HCT116 (cell line): ENCODE measurements around the gene RADIL.

Source experiments
- CTCF ChIP-seq, 3 experiments: fragments of 200-600 bp in 1 of 3; sonication (generic) in 1 of 3; IDR thresholded peaks in 2 of 3; conservative IDR thresholded peaks in 1 of 3; 2 replicates each; pipeline ENCODE4 v1.5.1; 2012 to 2017; ENCODE audit warnings: low read depth in 2 of 3, low read length in 2 of 3, antibody characterized with exemption in 1 of 3, borderline replicate concordance in 1 of 3, control low read depth in 1 of 3, mild to moderate bottlenecking in 1 of 3, mixed read lengths in 1 of 3, mixed run types in 1 of 3, moderate library complexity in 1 of 3; ENCODE audit not compliant: insufficient read depth in 1 of 3
- MAX ChIP-seq: IDR thresholded peaks from 2 replicates; pipeline ENCODE4 v1.6.1; 2012
- POLR2AphosphoS5 ChIP-seq: IDR thresholded peaks from 2 replicates; pipeline ENCODE4 v1.6.1; 2011; ENCODE audit warnings: mild to moderate bottlenecking, low read depth, low read length, moderate library complexity
- RAD21 ChIP-seq: IDR thresholded peaks from 2 replicates; pipeline ENCODE4 v1.6.1; 2012; ENCODE audit warnings: low read depth, mild to moderate bottlenecking

- TF ChIP-seq CTCF (IDR thresholded peaks at IDR 0.05 in 2 of 3, conservative IDR thresholded peaks at IDR 0.05 in 1 of 3; ENCODE audit: borderline replicate concordance in 1 of 3, insufficient read depth in 1 of 3, low read depth in 2 of 3, low read length in 2 of 3) (no peak), POLR2AphosphoS5 (no peak), MAX (no peak), RAD21 (no peak)
These were observed 10.5 kb upstream of the RADIL start for GRCh38 chr7:4893929-4894475.
